COLO668 (cell line): ENCODE measurements around the gene PLK3.
"Not testable (repeated sequence)": the region's sequence is repeated elsewhere in the genome, so short reads cannot be mapped to it uniquely, and the experiment has no call there.

Source experiments
- DNase-seq: peaks from one replicate; lab custom pipeline; 2025; ENCODE audit not compliant: unreplicated experiment; lab: John Stamatoyannopoulos, UW

PLK3 gene

DNA sequence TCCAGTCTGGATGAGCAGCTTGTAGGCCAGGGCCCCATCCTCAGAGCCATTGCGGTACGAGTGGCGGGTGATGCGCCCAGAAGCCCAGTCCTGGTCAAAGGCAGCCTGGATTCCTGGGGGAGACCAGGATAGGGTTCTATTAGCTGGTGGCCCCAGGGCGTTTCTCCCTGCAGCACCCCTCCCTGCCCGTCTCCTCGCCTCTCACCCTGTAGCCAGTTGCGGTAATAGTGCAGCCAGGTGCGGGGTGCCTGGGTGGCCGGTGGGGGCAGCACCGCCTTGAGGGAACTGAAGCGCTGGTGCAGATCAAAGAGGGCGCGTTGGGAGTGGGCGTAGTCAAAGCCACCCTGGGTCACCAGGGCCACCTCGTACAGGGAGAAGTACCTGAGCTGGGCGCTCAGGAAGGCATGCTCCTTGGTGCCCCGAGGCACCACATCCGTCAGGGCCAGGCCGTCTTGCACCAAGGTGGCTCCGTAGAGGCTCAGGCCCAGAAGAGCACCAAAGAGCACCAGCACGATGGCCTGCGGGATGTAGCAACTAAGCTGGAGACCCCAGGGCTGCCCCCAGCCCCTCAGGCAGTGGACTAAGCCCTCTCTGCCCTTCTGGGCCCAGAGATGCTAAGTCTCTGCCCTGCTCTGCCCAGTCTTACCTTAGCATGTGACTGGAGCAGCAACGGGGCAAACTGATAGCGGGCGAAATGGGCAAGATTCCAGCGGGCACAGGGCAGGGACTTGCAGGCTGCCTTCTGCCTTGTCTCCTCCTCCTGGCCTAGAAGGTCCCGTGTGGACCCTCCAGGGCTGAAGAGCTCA, 27.2 kb downstream of the PLK3 start:
- peak; percentile 74 for DNase-seq

DNA sequence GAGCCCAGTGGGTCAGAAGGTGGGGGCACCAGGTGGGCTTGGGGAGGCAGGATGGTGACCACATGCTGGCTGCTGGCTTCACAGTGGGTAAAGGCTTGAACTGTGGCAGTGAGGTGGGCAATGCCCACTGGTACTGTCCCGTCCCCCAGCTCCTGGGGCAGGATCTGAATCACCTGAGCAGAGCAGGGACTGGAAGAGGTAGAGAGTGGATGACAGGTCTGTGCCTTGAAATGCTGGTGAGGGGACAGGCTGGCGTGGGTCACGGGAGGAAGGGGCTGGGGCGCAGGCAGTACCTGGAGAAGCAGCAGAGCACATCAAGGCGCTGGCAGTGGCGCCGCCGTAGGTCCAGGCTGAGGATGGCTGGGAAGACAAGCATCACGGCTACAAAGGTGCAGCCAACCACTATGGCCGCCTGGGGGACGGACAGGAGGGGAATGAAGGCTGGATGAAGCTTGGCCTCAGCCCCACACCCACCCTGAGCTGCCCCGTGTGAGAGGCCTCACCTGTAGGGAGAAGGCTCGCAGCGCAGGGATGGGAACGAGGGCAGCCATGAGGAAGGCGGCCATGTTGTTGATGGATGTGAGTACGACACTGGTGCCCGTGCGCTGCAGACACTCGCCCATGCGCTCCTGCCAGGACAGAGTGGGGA, 27.9 kb downstream of the PLK3 start:
- DNase-seq = no peak

DNA sequence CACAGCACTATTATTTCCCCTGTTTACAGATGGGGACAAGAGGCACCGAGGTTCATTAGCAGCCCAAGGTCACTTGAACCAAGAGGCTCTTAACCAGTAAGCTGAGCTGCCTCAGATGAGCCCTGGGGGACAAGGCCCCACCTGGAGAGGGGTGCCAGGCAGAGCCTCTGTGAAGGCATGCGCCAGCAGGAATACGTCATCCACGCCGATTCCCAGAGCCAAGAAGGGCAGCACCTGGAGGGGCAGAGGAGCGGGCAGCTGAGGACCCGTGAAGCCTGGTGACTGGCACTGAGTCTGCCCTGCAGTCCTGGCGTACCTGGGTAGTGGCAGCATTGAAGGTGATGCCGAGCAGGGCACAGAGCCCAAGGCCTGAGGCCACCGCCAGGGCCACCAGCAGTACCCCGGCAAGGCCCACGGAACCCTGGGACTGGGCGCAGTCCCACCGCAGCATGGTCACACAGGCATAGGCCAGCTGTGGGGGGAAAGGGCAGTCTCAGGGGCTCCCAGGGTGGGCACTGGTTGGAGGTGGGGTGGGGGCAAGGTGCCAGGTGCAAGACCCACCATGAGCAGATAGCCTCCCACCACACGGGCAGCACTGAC, 28.8 kb downstream of the PLK3 start:
- no peak for DNase-seq

DNA sequence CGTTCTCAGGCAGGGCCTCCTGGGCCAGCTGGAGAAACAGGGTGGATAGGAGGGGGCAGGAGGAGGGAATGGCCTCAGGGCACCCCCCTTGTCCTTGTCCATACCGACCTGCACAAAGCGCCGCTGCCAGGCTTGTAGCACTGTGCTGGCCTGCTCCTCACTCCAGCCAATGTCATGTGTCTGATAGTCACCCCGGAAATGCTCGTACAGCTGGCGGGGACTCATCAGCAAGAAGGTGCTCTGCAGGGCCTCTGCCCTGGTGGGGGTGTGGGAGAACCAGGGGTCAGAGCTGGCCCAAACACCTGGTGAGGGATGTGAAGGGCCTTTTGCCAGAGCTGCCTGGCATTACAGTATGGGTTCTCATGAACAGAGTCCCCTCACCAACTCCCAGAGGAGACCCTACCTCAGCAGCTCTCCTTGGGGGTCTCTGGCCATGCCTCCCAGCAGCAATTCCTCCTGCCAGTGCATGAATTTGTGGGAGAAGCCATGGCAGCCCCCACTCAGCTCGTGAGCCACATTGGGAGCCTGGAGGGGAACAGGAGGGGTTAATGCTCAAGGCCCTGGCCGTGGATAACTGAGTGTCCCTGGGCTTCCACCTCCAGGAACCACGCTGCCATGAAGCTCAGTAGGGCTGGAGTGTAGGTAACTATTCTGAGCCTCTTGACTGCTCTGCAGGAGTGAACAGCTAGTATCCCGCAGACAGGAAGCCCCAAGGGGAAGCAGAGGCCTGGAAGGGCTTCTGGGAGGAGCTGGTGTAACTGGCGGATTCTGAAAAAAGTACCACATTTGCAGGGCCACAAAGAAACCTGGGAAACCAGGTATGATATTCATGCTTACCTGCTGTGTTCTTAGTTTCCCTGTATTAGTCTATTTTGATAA, 29.6 kb downstream of the PLK3 start:
- DNase-seq = no peak

DNA sequence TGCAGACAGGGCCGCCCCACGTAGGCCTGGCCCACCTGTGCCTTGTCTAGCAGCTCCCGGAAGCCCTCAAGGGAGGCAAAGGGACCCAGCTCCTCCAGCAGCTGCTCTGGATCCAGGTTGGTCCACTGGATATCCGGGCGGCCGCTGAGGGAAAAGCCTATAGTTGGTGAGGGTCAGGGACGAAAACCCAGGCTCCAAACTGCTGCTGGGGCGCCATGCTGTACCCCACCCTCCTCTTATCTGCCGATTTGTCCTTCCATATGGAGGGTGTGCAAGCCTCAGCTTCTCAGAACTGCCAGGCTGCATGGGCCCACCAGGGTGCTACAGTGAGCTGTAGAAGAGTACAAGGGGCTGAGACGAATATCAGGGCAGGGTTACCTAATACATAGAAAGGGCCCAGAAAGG, 30.7 kb downstream of the PLK3 start:
- DNase-seq = no peak

DNA sequence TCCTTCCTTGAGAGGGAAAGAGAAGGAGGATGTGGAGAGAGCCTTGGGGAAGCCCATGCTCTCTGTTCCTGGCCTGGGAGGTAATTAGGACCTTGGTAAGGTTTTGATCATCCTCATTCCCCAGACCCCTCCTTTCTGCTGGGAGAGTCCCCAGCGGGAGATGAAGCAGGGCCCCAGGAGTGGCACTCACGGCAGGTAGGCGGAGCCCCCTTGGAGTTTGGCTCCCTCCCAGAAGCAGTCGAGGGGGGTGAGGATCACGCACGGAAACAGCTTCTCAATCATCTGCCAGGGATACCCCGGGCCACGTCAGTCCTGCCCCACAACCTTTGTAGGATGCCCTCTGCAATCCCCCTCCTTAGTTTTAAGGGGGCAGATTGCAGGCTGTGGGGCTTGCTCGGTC, 31.3 kb downstream of the PLK3 start:
- no peak for DNase-seq

DNA sequence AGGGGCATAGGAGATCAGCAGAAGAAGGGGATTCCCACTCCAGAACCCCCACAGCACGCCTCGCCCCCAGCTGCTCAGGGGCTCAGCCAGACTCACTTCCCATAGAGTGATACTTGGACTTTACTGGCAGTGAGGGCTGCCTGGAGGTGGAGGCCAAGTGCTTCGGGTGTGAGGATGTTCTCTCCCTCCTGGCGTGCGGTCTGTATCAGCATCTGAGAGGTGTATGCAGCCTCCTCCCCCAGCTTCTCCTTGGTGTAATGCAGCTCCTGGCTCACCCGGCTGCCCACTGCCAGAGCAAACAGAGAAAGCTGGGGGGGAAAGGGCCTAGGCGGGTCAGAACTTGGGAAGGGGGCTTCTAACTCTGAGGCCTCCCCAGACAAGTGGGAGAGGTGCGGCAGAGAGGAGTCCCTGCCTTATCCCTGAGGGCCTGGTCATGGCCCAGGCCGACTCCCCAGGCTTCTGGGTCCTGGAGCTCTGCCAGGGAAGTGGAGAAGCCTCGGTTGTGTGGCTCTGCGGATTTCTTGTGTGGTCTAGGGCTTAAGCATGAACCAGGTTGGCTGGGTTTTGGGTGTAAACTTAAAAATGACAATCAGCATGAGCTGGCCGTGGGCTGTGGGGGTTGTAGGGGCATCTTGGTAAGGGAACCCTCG, 32.0 kb downstream of the PLK3 start:
- no peak for DNase-seq

DNA sequence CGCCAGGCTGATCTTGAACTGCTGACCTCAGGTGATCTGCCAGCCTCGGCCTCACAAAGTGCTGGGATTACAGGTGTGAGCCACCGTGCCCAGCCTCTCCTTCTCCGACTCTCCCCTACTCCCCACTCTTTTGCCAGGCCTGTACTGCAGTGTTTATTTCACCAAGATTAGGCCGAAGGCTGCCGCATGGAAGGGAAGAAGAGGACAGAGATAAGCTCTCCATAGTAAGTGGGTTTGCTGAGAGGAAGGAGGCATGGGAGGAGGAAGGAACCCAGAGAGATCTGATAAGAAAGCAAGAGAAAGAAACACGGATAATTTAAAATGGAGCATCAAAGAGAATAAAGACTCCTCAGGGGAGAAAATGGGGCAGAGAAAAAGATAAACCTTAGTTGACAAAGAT, 34.2 kb downstream of the PLK3 start:
- DNase-seq = no peak

DNA sequence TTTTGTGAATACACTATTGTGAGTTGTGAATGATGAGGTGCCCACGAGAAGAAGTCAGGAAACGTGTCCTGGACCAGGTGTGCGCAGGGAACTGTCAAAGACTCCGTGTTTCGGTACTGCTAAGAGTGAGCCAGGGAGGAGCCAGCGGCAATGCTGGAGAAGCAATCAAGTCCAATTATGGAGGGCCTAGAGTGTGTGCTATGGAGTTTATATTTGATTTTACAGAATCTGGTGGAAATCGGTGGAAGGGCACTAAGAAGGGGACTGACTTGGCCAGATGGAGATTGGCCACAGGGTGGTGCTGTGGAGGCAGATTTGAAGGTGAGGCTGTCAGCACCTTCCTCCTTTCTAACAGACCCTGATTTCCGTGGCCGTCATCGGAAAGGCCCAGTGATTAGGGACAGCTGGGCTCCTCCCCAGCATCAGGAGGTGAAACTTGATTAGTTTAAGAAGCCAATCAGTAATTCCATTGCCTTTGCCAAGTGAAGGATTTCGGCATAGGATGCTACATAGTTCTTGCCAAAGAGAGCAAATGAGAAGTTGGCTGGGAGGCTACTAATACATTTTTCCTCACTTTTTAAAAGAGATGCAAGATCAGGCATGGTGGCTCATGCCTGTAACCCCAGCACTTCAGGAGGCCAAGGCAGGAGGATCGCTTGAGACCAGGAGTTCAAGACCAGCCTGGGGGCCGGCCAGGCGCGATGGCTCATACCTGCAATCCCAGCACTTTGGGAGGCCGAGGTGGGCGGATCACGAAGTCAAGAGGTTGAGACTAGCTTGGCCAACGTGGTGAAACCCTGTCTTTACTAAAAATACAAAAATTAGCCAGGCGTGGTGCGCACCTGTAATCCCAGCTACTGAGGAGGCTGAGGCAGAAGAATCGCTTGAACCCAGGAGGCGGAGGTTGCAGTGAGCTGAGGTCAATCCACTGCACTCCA, 35.8 kb downstream of the PLK3 start:
- peak; percentile 93 for DNase-seq

DNA sequence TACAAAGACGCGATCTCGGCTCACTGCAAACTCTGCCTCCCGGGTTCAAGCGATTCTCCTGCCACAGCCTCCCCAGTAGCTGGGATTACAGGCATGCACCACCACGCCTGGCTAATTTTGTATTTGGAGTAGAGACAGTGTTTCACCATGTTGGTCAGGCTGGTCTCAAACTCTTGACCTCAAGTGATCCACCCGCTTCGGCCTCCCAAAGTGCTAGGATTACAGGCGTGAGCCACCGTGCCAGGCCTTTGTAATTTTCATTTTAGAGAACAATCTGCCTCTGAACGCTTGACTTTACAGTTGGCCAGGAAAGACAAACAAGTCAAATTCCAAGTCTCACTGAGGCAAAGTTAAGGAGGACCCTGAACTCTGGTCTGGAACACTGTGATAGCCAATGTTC, 38.1 kb downstream of the PLK3 start:
- not testable (repeated sequence) for DNase-seq

DNA sequence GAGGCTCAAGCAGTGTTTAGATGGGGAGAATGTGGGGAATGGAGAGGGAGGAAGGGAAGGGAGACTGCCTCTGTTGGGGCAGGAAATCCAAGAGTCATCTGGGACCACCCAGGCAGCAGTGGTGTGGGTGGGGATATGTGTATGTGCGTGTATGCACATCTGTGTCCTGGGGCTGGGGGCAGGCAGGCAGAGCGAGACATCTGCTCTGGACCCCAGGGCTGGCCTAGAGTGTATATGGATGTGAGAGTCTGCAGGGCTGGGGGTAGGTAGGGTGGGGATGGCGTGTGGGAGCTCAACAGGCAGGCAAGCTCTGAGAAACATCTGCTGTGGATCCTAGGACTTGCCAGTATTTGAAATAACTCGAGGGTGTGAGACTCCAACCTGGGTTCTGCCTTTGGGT, 39.4 kb downstream of the PLK3 start:
- no peak for DNase-seq

DNA sequence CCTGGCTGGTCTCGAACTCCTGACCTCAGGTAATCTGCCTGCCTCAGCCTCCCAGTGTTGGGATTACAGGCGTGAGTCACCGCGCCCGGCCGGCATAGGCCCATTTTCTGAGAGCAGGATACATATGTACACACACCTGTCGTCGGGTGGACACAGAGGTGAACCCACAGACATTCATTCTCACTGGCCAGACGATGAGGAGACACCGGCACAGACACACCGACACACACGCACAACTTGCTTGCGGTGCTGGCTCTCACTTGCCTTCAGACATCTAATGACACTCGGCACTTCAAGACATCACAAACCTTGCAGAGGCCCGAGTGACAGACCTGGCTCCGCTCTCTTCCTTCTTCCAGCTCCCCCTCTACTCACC, 42.3 kb downstream of the PLK3 start:
- DNase-seq = peak; percentile 70

DNA sequence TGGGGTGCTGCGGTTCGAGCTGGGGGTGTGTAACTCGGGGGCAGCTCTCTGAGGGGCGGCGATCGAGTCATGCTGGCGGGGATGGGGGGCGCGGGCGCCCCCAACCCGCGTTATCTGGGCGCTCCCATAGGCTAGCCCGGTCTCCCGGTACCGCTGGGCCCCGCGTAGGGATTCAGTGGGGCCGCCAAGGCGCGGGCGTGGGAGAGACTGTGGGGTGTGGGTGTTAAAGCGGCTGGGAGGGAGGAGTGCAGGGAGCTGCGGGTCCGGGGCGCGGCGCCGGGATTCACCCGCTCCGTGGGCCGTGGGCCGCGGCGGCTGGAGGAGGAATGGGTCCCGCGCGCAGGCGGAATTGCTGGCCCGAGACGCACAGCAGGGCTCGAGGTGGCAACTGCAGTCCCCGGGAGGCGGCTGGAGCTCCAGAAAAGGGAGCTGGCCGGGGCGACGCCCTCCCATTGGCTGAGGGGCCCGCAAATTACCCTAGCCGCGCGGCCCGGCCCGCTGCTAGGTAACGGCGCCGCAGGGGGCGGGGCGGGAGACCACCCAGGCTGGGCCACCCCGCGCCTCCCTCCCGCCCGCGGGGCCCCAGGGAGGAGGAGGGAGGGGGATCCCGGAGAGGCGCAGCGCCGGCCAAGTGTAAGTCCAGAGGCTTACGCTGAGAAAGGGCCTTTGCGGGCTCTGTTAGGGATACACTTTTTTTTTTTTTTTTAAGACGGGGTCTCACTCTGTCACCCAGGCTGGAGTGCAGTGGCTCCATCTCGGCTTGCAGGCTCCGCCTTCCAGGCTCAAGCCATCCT, 42.9 kb downstream of the PLK3 start, which contains the start of gene PTCH2:
Gene PTCH2, minus strand, starts transcription at position 392 of the 794 bp plus-strand sequence. Its CDS starts 321 bp downstream, at position 71.
- peak; percentile 76 for DNase-seq

DNA sequence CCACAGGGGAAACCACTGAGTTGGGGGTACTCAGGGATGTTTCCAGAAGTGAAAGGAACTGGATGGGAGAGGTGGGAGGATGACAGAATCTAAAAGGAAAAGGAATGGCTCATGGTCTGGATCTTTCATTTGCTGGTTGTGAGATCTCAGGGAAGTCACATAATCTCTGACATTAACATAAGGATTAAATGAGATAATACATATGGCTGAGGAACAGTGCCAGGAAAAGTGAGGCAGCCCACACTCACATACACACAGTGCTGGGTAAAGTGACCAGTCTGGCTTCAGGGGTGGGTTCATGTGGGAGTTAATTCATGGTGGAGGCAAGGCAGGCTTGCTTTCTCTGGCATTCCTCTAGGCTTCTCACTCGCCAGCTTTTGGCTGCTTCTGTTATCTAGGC, 46.8 kb downstream of the PLK3 start:
- DNase-seq = no peak

DNA sequence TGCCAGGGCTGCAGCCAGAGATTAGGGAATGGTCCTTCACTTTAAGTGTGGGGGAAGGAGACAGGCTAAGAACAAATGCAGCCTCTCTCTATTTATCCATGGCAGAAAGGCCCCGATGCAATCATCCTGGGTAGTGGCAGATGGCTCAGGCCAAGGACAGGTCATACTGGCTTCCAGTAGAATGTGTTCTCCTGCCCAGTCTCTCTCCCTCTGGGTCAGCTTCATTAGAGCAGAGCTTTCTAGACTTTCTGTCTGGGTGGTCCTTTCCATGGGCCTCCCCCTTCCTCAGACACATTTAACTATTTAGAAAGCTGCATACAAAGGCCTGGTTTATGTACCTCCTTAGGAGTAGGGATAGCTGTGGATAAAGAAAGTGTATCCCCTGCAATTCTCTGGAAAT, 47.7 kb downstream of the PLK3 start:
- DNase-seq = no peak

DNA sequence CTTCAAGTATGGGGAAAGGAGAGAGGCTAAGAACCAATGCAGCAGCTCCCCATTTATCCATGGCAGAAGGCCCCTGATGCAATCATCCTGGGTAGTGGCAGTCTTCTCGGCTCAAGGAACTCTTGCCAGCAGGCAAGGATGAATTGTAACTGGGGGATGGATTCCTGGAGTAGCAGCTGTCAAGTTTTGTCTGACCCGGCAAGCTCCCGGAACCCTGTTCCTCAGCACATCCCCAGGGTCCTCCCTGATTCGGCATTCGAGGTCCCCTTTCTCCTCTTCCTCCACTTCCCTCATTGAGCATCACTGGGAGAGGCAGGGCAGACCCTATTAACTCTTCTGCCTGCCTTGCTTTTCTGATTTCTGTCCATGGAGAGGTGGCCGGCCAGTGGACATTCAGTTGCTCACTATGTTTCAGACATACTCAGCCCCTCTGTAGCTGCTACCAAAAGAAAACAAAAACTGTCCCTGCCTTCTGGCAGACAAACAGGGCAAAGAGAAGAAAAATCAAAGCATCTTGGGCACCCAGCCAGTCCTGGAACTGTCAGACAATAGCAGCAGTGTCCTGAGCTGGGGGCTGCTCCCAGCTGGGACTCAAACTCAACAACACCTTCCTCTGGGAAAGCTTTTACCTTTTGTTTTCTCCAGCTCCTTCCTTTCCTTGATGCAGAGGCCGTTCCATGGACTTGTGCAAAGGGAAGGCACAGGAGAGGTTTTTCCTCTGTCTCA, 48.4 kb downstream of the PLK3 start:
- no peak for DNase-seq

DNA sequence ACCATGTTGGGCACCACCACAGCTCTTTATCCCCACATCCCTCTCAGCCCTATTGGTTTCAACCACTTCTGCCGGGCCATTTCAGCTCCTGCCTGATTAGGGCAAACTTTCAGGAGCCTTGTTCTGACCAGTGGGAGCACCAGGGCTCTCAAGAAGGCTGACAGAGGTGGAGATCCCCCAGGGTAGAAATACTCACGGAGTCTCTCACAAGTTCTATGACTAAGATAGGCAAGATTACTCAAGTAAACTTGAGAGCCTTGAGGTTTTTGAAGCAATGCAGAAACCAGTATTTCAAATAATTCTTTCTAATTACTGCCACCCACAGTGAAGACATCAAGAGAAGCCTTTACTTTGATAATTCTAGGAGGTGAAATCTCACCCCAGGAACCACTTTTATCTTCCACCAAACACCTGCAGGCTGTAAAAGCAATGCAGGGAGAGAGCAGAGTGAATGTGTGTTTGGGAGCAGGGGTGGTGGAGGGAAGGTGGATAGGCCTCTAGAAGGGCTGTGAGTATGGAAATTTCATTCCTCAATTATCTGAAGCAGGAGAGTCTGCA, 49.5 kb downstream of the PLK3 start:
- DNase-seq = no peak

DNA sequence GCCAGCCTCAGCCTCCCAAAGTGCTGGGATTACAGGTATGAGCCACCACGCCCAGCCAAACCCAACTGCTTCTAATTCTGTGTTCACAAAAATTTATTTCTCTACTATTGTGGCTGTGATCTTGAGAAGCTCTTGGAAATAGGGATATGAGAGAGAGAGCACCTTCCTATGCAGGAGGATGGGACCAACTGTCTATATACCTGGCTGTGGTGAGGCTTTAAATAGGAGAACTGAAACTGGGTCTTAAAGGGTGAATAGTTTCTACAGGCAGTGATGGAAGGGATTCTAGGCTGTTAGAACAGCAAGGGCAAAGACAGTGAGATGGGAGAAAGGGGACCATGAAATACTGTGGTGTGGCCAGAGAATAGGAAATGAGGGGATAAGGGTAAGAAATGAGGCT, 51.1 kb downstream of the PLK3 start:
- no peak for DNase-seq
